HG03565 (cell line): ENCODE results near the gene CEP44.

Experiments used
- ATAC-seq: cut with Tn5 transposase; IDR thresholded peaks from one replicate; pipeline ENCODE4 v1.9.1; 2021; ENCODE audit warnings: mild to moderate bottlenecking, moderate library complexity; ENCODE audit not compliant: unreplicated experiment

Gene CEP44, protein sequence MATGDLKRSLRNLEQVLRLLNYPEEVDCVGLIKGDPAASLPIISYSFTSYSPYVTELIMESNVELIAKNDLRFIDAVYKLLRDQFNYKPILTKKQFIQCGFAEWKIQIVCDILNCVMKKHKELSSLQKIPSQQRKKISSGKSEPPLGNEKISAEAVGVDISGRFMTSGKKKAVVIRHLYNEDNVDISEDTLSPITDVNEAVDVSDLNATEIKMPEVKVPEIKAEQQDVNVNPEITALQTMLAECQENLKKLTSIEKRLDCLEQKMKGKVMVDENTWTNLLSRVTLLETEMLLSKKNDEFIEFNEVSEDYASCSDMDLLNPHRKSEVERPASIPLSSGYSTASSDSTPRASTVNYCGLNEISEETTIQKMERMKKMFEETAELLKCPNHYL

GRCh38 chr4:174283507-174284471, at the start of gene CEP44, which contains the start of gene FBXO8:
TSS of gene CEP44 (plus strand) at chr4:174283911. CDS start at chr4:174299122, 15,211 bp downstream.
TSS of gene FBXO8 (minus strand) at chr4:174283667. CDS start at chr4:174263092, 20,575 bp downstream.
- peak; percentile 32 for ATAC-seq

- ATAC-seq, result no peak
These were observed 47.4 kb upstream of the CEP44 start for GRCh38 chr4:174236359-174236758.

- no peak for ATAC-seq
These were observed 42.5 kb upstream of the CEP44 start for GRCh38 chr4:174241162-174241561.

DNA sequence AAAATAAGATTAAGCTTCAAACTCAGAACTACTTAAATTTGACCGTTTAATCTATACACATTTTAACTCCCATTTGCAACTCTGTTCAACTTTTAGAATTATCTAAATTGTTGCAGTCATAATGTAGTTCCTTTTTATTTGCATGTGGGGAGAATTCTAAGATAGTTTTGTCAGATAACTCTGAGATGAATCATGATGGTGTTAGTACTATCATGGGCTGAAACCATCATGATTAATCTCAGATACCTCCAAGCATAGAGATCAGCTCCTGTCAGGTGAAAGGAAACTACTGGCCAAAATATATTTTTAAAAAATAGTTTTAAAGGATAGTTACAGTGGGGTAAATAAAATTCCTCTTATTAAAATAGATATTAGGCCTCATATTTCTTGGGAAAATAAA, 39.3 kb upstream of the CEP44 start:
- peak; percentile 46 for ATAC-seq

DNA sequence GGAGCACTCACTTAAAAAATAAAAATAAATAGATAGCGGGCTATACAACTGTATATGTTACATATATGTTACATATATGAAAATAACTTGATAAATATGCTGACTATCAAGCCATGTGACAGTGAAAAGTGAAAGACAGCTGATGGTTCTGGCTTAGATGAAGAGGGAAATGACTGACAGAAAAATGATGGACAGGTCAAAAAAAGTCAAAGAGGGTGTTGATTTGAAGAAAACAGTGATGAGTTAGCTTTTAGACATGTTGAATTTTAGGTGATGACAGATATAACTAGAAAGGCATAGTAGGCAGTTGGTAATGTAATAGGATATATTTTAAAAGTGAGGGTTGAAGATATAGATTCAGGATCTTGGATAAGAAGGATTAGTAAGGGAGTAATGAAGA, 38.0 kb upstream of the CEP44 start:
- no peak for ATAC-seq

DNA sequence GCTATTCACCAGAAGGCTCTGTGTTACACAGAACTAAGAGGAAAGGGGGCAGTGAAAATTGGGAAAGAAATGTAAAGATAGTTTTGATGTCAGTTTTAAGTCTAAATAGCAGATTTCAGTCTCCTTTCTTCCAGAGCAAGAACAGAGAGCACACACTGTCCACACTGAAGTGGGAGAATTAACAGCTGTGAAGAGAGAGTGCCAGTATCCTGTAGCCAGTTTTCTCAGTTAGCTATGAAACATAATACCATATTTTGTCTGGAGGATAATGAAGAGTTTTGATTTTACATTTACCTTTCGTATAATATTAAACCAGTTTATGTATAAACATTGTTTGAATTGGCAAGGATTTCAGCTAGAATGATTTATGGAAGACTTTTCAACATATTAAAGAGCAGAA, 35.3 kb upstream of the CEP44 start:
- ATAC-seq, result no peak

- ATAC-seq, result no peak
These were observed 31.3 kb upstream of the CEP44 start for GRCh38 chr4:174252412-174252811.

GRCh38 chr4:174254613-174255012, 29.1 kb upstream of the CEP44 start:
- no peak for ATAC-seq

DNA sequence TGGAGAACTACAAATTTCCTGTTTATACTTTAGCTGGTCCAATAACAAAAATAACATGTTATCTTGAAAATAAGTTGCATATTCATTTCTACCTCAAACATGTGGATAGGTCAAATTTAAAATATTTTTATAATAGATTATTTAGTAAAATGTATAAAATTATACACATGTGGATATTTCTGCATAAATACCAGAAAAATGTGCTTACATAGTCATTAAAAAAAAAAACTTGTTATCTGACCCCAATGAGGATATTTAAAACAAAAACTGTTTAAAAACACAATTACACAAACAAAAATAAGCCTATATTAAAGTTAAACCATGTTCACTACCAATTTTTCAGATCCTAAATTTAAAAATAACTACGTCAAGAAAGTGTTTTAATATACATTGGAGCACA, 28.3 kb upstream of the CEP44 start:
- no peak for ATAC-seq

GRCh38 chr4:174255786-174256185, 27.9 kb upstream of the CEP44 start:
- ATAC-seq, result no peak

DNA sequence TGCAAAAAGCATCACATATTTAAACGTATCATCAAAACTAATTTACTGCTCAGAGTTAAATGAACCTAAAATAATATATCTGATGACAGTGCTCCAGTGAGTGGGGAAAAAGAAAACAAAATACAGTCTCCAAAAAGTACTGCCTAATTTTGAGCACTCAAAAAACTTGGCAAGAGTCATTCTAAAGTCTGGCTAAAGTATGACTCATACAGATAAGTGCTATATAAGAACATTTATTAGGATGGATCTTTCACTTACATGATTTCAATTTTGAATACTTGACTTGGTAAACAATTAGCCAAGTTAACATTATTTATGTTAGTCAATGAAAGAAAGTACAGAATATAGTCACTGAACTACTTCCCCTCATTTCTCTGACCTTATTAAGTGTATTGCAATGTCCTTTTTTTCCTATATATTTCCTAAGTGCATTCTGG, 27.4 kb upstream of the CEP44 start:
- ATAC-seq, result no peak

DNA sequence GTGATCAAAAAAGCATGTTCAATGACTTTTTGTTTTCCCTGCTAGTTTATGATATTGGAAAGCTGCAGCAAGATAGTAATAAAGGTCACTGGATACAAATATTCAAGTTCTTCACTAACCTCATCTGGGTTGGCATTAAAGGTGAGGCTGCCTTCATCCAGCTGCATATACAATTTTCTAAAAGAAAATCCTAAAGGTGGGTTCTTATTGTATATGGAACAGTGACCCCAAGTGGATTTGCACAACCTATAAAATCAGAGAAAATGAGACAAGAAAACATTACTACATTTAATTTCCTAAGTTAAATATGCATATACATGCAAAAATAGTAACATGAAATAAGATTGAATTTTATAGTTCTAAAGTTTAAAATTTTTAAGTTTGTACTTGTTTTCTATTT, 24.1 kb upstream of the CEP44 start:
- no peak for ATAC-seq

GRCh38 chr4:174260099-174260498, 23.6 kb upstream of the CEP44 start:
- peak; percentile 32 for ATAC-seq

DNA sequence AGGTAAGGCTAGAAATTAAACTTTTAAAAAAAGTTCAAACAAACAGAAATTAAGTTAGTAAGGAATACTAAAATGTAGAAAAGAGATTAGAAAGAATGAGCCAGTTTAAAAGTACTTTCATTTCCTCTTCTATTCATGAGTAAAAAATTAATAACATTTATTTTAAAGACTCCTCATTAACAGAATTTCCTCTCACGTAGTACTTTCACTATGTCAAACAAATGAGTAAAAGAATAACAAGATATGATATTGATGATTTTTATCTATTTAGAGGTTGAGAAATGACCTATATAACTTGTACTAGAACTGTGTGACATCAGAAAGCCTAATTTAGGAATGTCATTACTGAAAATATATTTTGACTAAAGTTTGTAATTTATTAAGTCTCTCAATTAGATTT, 22.3 kb upstream of the CEP44 start:
- ATAC-seq, result peak; percentile 36

DNA sequence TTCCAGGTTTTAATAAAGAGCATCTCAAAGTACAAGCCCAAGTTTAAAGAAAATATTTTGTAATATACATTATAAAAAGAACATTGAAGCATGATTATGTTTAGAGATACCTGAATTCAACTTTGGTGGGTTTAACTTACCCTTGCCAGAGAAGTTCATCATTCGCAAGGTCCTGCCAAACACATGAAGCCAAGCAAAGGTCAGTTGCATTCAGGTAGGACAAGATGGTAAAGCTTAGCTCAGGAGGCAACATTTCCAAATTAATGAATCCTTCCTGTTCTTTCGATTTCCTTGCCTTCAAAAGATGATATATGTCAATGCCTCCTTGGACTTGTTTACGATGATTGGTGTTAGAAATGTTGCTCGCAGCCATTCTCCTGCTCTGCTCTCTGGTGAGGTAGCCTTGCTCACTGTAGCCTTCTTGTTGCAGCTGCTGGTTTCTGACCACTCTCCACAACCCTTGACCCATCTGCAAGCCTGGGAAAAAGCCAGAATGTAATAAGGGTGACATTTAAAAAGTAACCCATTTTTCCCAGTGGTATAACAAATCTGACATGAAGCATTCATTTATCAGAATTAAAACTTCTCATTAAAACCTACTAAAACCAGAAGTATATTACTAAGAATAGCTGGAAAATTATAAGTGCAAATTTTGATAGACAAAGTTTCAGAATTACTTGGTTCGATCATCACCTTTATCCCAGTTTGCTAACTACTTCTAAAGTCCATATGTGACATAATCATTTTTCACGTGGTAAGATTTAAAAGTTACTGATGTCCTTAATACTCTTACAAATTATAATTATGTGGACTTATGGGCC, 20.9 kb upstream of the CEP44 start:
- no peak for ATAC-seq

GRCh38 chr4:174263445-174263736, 20.3 kb upstream of the CEP44 start:
- ATAC-seq, result no peak

DNA sequence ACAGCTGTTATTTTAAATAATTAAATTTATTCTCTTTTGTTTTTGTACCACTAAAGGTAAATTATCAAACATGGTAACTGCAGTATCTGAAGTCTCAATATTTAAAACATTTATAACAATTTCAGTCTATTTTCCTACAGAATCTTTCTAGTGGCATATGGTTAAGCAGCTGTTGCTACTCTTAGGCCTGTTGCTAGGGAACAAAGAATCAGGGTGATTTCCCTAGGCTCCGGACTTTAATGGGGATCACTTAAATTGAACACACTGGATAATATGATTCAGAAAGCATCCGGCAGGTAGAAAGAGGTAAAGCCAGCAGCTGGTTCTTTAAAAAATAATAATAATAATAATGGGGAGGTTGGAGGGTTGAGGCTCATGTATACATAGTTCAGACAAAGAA, 17.8 kb upstream of the CEP44 start:
- no peak for ATAC-seq

- ATAC-seq, result no peak
These were observed 17.3 kb upstream of the CEP44 start for GRCh38 chr4:174266416-174266815.

- no peak for ATAC-seq
These were observed 9.8 kb upstream of the CEP44 start for GRCh38 chr4:174273930-174274329.

- ATAC-seq, result no peak
These were observed 9.3 kb upstream of the CEP44 start for GRCh38 chr4:174274436-174274835.

GRCh38 chr4:174275101-174275500, 8.6 kb upstream of the CEP44 start:
- ATAC-seq, result no peak
